HCT116 (cell line): Measurements from ENCODE around the gene GIPC3. TPM values are rescaled to one million over a fixed set of nuclear protein-coding genes. Genes with fewer than 3 reads are reported as not detected.

ENCODE experiments used
- ATAC-seq: fragments of 200-7000 bp; cut with Tn5 transposase; 2 replicates; pipeline ENCODE4 v1.9.1; 2020; ENCODE audit warnings: mild to moderate bottlenecking, moderate library complexity
- BruUV-seq: library from RNA; stranded (reverse); fragments of 400-500 nt; replicated peaks from 2 replicates; lab custom pipeline; 2021; lab: Mats Ljungman, UMichigan
- CTCF ChIA-PET: fragments of 300-600 bp; sonication (Branson Sonifier 250); formaldehyde crosslinking; loops from one replicate; lab custom pipeline; 2021; ENCODE audit warnings: antibody characterized with exemption; lab: Charles Lee
- POLR2A ChIA-PET: fragments of 300-600, 350-600 bp; sonication (Branson Sonifier 250); formaldehyde crosslinking; loops from one replicate; lab custom pipeline; 2021; ENCODE audit warnings: antibody characterized with exemption; lab: Charles Lee
- RAD21 ChIA-PET, 2 experiments: fragments of 300-600 bp; sonication (Branson Sonifier 250); formaldehyde crosslinking; loops; one replicate each; lab custom pipeline; 2023; ENCODE audit warnings: low total read pairs in 2 of 2; ENCODE audit not compliant: uncharacterized antibody in 2 of 2, unreplicated experiment in 2 of 2, low non-redundant PET in 1 of 2; lab: Charles Lee
- DNase-seq: peaks from one replicate; pipeline ENCODE4 v3.0.0-alpha.2; 2010; ENCODE audit warnings: low read depth, low spot score
- H2AFZ ChIP-seq: fragments of 200-600 bp; shearing (Covaris generic), sonication (generic); 2 replicates; pipeline ENCODE4 v1.6.1; 2017; ENCODE audit warnings: low read depth, mixed run types, mixed read lengths, antibody characterized with exemption, low read length; ENCODE audit not compliant: poor library complexity, severe bottlenecking
- H3K27ac ChIP-seq: 2 replicates; pipeline ENCODE4 v1.5.1; 2012; ENCODE audit warnings: low read depth, low read length
- H3K27me3 ChIP-seq: fragments of 200-600 bp; sonication (generic); 2 replicates; pipeline ENCODE4 v1.6.1; 2016; ENCODE audit warnings: mixed run types, low read length, mixed read lengths; ENCODE audit not compliant: insufficient read depth
- H3K36me3 ChIP-seq, 2 experiments: fragments of 200-500 bp in 1 of 2; fragments of 200-600 bp in 1 of 2; sonication (Bioruptor generic) in 1 of 2; sonication (generic) in 1 of 2; 2 replicates each; pipeline versions ENCODE4 v1.5.1 to v1.6.1; 2014 to 2016; ENCODE audit warnings: low read length in 2 of 2, inconsistent platforms in 1 of 2, mixed read lengths in 1 of 2, mixed run types in 1 of 2; ENCODE audit not compliant: insufficient read depth in 2 of 2, control insufficient read depth in 1 of 2
- H3K4me1 ChIP-seq, 2 experiments: fragments of 200-600 bp in 1 of 2; sonication (generic) in 1 of 2; 2 replicates each; pipeline versions ENCODE4 v1.5.1 to v1.6.1; 2012 to 2017; ENCODE audit warnings: low read length in 2 of 2, inconsistent platforms in 1 of 2, mild to moderate bottlenecking in 1 of 2, mixed read lengths in 1 of 2, mixed run types in 1 of 2, moderate library complexity in 1 of 2; ENCODE audit not compliant: insufficient read depth in 2 of 2, control insufficient read depth in 1 of 2
- H3K4me2 ChIP-seq: fragments of 200-600 bp; sonication (generic); 2 replicates; pipeline ENCODE4 v1.6.1; 2017; ENCODE audit warnings: mixed run types, low read length, mixed read lengths
- H3K4me3 ChIP-seq, 2 experiments: fragments of 200-600 bp in 1 of 2; sonication (generic) in 1 of 2; replicated peaks in 1 of 2; 2 replicates each; pipeline ENCODE4 v1.5.1; 2011 to 2016; ENCODE audit warnings: low read length in 2 of 2, control low read depth in 1 of 2, low read depth in 1 of 2, mild to moderate bottlenecking in 1 of 2, mixed read lengths in 1 of 2, mixed run types in 1 of 2
- H3K79me2 ChIP-seq: fragments of 200-600 bp; sonication (generic); 2 replicates; pipeline ENCODE4 v1.6.1; 2017; ENCODE audit warnings: mild to moderate bottlenecking, mixed run types, low read length, moderate library complexity, mixed read lengths; ENCODE audit not compliant: insufficient read depth
- H3K9ac ChIP-seq: fragments of 200-600 bp; sonication (generic); 2 replicates; pipeline ENCODE4 v1.6.1; 2016; ENCODE audit warnings: low read length, mixed read lengths
- H3K9me2 ChIP-seq: fragments of 200-600 bp; sonication (generic), shearing (Covaris generic); 2 replicates; pipeline ENCODE4 v1.6.1; 2017; ENCODE audit warnings: mixed run types, mild to moderate bottlenecking, moderate library complexity; ENCODE audit not compliant: insufficient read depth
- H3K9me3 ChIP-seq, 2 experiments: fragments of 200-500 bp in 1 of 2; fragments of 200-600 bp in 1 of 2; sonication (Bioruptor generic) in 1 of 2; sonication (generic) in 1 of 2; 2 replicates each; pipeline ENCODE4 v1.6.1; 2014 to 2017; ENCODE audit warnings: low read length in 2 of 2, mixed read lengths in 2 of 2, inconsistent platforms in 1 of 2, low read depth in 1 of 2, mild to moderate bottlenecking in 1 of 2, mixed run types in 1 of 2, moderate library complexity in 1 of 2; ENCODE audit not compliant: control insufficient read depth in 1 of 2, insufficient read depth in 1 of 2
- H4K20me1 ChIP-seq: fragments of 200-600 bp; sonication (generic), shearing (Covaris generic); 2 replicates; pipeline ENCODE4 v1.6.1; 2017; ENCODE audit warnings: mixed run types, mild to moderate bottlenecking, moderate library complexity; ENCODE audit not compliant: insufficient read depth
- ATF3 ChIP-seq: IDR thresholded peaks from 2 replicates; pipeline ENCODE4 v1.6.1; 2012
- CEBPB ChIP-seq: IDR thresholded peaks from 2 replicates; pipeline ENCODE4 v1.6.1; 2012; ENCODE audit warnings: low read depth
- CTCF ChIP-seq, 3 experiments: fragments of 200-600 bp in 1 of 3; sonication (generic) in 1 of 3; IDR thresholded peaks in 2 of 3; conservative IDR thresholded peaks in 1 of 3; 2 replicates each; pipeline ENCODE4 v1.5.1; 2012 to 2017; ENCODE audit warnings: low read depth in 2 of 3, low read length in 2 of 3, antibody characterized with exemption in 1 of 3, borderline replicate concordance in 1 of 3, control low read depth in 1 of 3, mild to moderate bottlenecking in 1 of 3, mixed read lengths in 1 of 3, mixed run types in 1 of 3, moderate library complexity in 1 of 3; ENCODE audit not compliant: insufficient read depth in 1 of 3
- ELF1 ChIP-seq: IDR thresholded peaks from 2 replicates; pipeline ENCODE4 v1.6.1; 2012; ENCODE audit warnings: low read depth, borderline replicate concordance
- EZH2phosphoT487 ChIP-seq: fragments of 200-600 bp; IDR thresholded peaks from 2 replicates; pipeline ENCODE4 v1.6.1; 2018; ENCODE audit warnings: antibody characterized with exemption, borderline replicate concordance
- FOSL1 ChIP-seq: IDR thresholded peaks from 2 replicates; pipeline ENCODE4 v1.6.1; 2012; ENCODE audit warnings: low read depth
- REST ChIP-seq: IDR thresholded peaks from 2 replicates; pipeline ENCODE4 v1.6.1; 2012; ENCODE audit warnings: low read depth
- SIN3A ChIP-seq: IDR thresholded peaks from 2 replicates; pipeline ENCODE4 v1.6.1; 2012; ENCODE audit warnings: low read depth
- SRF ChIP-seq: IDR thresholded peaks from 2 replicates; pipeline ENCODE4 v1.6.1; 2012; ENCODE audit warnings: low read depth
- TCF7L2 ChIP-seq: IDR thresholded peaks from 2 replicates; pipeline ENCODE4 v1.7.0; 2011; ENCODE audit warnings: borderline replicate concordance, inconsistent platforms; ENCODE audit not compliant: insufficient read depth, insufficient read length; ENCODE audit errors: extremely low read depth
- YY1 ChIP-seq: IDR thresholded peaks from 2 replicates; pipeline ENCODE4 v1.6.1; 2011; ENCODE audit warnings: low read length, low read depth, moderate library complexity, mild to moderate bottlenecking; ENCODE audit not compliant: insufficient replicate concordance; ENCODE audit errors: extremely low read depth
- ZBTB33 ChIP-seq: IDR thresholded peaks from 2 replicates; pipeline ENCODE4 v1.6.1; 2011; ENCODE audit warnings: mild to moderate bottlenecking, low read length, moderate library complexity; ENCODE audit not compliant: insufficient replicate concordance; ENCODE audit errors: extremely low read depth
- ZFX ChIP-seq: fragments of 450-650 bp; IDR thresholded peaks from 2 replicates; pipeline ENCODE4 v1.6.1; 2017
- intact Hi-C: fragments of 100-400 bp; cut with micrococcal nuclease; formaldehyde crosslinking; loops from 2 replicates; pipeline ENCODE4 v1.10.0; 2022
- total RNA-seq: library from RNA; stranded (reverse); gene quantifications from one replicate; pipeline ENCODE4 v1.2.1, GENCODE V29; 2021; ENCODE audit not compliant: unreplicated experiment

Gene GIPC3
- total RNA-seq, 1 experiment from 2014 or later: not detected

- TF ChIP-seq CTCF (IDR thresholded peaks at IDR 0.05 in 2 of 3, conservative IDR thresholded peaks at IDR 0.05 in 1 of 3; ENCODE audit: borderline replicate concordance in 1 of 3, insufficient read depth in 1 of 3, low read depth in 2 of 3, low read length in 2 of 3) (no peak), ZBTB33 (no peak), ELF1 (no peak), SRF (no peak)
- TF ChIP-seq, all 23 proteins: peak for 0
Observed at GRCh38 chr19:3547767-3548282, 37.5 kb upstream of the GIPC3 start (continued).

- H2AFZ ChIP-seq: no peak overlapping the region
- intact Hi-C loops: loop anchor here (5.0 kb wide), 1 partner anchor 79 kb away; the partner anchor contains the start of gene CACTIN
- peaks cover 5% of the 10 kb centered on the region; the same call in 1 of the 2 replicates for H4K20me1 ChIP-seq
- H3K27me3 ChIP-seq: no peaks in the 10 kb centered on the region
- BruUV-seq: no TSS peak
- H3K79me2 ChIP-seq: peaks cover 46% of the 10 kb centered on the region
- H3K36me3 ChIP-seq: peaks cover 11 to 24% of the 10 kb centered on the region in 2 experiments
- no peak for DNase-seq
- no peak overlapping the region for H3K4me2 ChIP-seq
- peaks cover 0 to 18% of the 10 kb centered on the region in 2 experiments; a peak in 2 of 4 replicates for H3K4me1 ChIP-seq
- H3K9ac ChIP-seq: no peak overlapping the region
- ATAC-seq: no peak
- H3K9me2 ChIP-seq: no peaks in the 10 kb centered on the region
- CTCF ChIA-PET: no interaction called here
- H3K4me3 ChIP-seq: no peak overlapping the region
- RAD21 ChIA-PET: interaction anchor here in 1 of 2 experiments (1.2 kb wide), 1 partner anchor 27 kb away, joined by 3 read pairs; no protein-coding TSS in a partner anchor
- no peaks in the 10 kb centered on the region for H3K9me3 ChIP-seq
- no peak overlapping the region; the same call in 1 of the 2 replicates for H3K27ac ChIP-seq
- POLR2A ChIA-PET: no interaction called here
- no peak for TF ChIP-seq YY1
- no peak for TF ChIP-seq CEBPB
- TF ChIP-seq ZBTB33: no peak
- no peak for TF ChIP-seq ZFX
- TF ChIP-seq ATF3: no peak
- TF ChIP-seq TCF7L2: no peak
- TF ChIP-seq SIN3A: no peak
- no peak for TF ChIP-seq REST
- no peak for TF ChIP-seq EZH2phosphoT487
- TF ChIP-seq FOSL1: no peak
Observed at GRCh38 chr19:3548606-3549005, 36.7 kb upstream of the GIPC3 start.
